Stimulated activated CD8-positive, alpha-beta memory T cell treated with anti-CD3 and anti-CD28 coated beads, Interleukin-12 subunit alpha, Interleukin-12 subunit beta, amount 100 ng/mL, for 24 hours (primary cell): ENCODE measurements around the gene SHANK3.

Experiments
- DNase-seq: peaks from one replicate; pipeline ENCODE4 v3.0.0-alpha.2; 2020; ENCODE audit errors: extremely low read depth

Gene SHANK3

DNA sequence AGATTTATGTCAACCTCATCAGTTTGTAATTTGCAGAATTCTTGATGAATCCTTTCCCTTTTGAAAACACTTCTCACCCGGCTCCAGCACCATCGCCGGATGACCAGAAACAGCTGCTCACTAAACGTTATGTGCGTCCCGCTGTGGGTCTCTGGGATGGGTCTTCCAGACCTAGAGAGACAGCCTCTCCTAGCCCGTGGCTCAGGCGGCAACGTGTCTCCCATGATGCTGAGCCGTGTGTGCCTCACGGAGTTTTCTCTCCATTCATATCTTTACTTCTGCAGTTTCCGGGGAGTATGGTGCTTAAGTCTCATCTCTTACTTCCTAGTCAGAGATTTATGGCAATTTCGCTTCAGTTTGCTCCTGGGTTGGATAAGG, 40.4 kb downstream of the SHANK3 start:
- no peak for DNase-seq

DNA sequence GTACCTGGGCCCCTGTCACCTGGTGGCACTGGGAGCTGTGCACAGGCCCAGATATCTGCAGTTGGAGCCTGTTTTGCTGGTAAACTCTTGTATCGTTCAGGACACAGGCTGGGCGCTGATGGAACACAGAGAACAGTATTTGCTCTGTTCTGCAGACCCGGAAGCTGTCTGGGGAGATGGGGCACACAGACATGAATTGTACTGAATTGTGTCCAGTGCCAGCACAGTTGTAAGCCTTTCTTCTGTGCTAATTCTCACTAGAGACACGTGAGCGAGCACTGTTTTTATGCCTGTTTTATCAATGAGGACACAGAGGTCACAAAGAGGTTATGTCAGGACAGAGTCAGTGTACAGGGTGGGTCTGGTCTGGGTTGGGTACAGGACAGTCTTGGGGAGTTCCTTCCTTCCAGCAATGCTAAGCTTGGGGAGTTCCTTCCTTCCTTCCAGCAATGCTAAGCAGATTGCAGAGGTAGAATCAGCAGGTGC, 41.0 kb downstream of the SHANK3 start:
- DNase-seq, result no peak

DNA sequence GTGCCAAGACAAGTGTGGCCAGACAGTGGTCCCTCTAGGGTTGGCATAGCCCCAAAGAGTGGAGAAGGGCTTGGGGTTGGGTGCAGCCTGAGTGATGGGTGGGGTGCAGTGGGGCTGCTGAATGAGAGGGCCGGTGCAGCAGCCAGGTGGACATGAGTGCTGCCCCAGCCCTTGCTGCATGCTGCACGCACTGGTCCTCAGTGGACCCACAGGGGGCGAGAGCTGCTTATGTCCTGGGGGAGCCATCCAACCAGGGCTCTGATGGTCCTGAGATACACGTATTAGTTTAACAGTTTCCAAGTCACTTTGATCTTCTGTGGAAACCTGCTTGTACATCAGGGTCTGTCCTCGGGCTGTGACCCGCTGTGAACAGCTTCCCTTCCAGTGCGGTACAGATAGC, 41.5 kb downstream of the SHANK3 start:
- DNase-seq, result no peak

DNA sequence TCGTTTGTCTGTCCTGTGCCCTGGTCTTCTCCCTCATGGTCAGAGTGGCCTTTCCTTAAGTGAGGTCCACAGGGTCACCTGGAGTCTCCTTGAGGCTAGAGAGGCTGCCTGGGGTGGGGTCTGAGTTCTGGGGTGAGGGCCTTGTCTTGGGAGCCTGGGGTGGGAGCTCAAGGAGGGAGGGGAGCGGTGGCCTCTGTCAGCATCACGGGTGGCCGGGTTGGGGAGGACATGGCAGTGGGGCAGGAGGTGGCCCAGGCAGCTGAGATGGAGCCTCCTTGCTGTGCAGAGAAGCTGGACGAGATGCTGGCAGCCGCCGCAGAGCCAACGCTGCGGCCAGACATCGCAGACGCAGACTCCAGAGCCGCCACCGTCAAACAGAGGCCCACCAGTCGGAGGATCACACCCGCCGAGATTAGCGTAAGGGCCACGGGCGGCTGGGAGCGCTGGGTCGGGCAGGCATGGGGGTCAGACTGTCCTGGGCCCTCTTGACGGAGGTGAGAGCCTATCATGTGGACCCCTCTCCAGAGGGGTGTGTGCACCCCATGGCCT, 42.1 kb downstream of the SHANK3 start:
- DNase-seq, result no peak

DNA sequence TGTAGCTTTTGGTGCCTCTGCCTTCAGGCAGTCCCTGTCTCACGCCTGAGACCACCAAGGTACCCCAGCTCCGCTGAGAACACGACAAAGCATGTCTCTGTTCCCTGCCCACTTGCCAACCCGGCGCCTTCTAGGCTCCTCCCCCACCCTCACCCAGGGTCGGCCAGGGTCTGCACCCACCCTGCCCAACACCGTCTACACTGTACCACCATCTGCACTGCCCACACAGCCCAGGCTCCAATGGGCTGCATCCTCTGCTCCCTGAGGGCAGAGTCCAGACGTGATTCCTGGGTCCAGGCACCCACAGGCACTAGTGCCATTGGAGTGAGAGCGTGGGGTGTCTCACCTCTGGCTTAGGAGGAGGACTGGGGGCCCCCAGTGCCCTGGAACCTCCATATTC, 42.6 kb downstream of the SHANK3 start:
- no peak for DNase-seq

DNA sequence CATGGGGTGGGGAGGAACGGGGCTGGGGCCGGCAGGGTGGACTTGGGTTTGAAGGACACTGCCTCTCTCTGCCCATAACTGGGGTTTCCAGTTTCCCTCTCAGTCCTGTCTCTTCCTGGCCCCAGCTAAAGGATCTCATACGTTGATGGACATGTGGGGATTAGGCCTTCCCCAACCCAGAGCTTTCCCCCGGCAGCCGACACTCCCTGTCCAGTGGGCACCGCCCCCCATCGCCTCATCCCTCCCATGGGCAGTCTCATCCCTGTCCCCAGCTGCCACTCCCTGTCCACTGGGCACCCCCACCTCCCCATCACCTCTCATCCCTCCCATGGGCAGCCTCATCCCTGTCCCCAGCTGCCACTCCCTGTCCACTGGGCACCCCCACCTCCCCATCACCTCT, 43.2 kb downstream of the SHANK3 start:
- no peak for DNase-seq

DNA sequence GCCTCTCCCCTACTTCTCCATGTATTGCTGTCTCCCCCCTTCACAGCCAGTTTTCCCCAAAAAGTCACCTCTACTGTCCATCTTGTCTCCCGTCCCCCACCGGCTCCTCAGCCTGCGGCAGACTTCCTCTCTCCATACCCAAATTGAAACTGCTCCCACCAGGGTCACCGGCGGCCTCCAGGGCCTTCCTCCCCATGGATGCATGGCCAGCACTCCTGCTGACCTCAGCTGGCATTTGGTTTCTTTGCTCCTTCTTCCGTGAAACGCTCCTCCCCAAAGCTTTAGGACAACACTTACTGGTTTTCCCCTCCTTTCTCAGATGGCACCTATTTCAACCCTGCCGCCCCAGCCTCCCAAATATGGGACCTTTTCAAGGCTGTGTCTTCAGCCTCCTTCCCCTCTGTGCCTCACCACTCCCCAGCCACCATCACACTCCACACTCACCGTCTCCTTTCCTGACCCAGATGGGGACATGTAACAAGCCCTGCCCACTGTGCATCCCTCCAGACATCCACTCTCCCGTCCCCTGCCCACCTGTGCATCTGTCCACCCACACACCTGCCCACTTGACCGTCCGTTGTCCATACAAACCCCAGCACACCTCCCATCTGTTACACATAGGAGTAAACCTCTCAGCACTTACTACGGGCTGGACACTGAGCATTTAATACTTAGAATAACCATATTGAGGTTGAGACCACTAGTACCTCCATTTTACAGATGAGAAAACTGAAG, 43.8 kb downstream of the SHANK3 start:
- DNase-seq, result no peak

DNA sequence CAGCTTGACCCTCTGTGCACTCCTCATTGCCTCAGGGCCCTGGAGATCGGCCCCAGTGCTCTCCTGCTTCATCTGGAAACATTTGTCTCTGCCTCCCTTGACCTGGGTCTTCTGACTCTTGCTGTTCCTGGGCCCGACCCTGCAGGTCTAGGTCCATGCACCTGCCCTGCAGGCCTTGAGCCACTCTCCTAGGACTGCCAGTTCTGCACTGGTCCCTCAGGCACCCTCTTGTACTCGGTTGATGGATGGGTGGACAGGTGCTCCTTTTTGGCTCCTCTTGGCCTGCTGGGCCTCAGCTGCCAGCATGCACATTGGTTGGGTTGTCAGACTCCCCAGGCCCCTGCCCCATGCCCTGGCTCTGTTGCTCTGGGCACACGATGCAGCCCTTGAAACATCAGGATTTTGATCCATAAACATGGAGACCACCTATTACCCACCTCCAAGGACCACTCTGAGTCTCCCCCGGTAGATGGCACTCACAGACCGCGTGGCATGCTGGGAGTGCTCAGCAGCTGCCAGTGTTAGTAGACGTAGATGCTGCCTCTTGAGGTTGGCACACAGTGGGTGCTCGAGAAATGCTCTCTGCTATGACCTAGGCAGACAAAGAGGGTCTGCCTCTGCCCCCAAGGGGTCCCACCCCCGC, 45.2 kb downstream of the SHANK3 start:
- no peak for DNase-seq

DNA sequence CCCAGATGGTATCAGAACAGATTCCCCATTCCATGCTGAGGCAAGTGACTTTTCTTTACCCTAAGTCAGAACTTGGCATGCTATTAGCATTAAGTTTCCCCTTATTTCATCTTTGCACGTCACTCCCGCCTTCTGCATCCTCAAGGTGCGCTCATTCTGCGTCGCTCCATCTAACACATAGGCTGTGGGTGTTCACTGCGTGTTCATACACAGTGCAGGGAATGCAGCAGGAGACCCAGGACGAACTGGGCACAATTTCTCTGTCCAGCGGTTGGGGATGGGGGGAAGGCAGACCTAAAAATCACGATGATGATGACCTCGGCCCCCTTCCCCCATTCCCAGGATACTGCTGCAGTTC, 45.7 kb downstream of the SHANK3 start:
- no peak for DNase-seq

DNA sequence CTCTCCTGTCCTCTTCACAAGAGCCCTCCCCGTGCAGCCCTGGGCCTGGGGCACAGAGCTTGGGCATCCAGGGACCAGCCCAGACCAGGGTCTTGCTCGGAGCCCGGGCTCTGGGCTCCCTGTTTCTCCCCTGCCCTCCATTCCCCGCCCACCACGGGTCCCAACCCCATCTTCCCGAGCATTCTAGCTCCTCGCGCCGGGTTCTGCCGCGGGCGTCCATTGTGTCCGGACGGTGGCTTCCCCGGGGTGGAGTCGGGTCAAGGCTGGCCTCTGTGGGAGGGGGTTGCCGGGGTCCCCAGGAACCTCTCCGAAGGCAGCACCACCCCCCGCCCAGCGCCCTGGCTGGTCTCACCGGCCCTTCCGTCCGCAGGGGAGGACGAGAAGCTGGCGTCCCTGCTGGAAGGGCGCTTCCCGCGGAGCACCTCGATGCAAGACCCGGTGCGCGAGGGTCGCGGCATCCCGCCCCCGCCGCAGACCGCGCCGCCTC, 47.2 kb downstream of the SHANK3 start:
- DNase-seq, result no peak

DNA sequence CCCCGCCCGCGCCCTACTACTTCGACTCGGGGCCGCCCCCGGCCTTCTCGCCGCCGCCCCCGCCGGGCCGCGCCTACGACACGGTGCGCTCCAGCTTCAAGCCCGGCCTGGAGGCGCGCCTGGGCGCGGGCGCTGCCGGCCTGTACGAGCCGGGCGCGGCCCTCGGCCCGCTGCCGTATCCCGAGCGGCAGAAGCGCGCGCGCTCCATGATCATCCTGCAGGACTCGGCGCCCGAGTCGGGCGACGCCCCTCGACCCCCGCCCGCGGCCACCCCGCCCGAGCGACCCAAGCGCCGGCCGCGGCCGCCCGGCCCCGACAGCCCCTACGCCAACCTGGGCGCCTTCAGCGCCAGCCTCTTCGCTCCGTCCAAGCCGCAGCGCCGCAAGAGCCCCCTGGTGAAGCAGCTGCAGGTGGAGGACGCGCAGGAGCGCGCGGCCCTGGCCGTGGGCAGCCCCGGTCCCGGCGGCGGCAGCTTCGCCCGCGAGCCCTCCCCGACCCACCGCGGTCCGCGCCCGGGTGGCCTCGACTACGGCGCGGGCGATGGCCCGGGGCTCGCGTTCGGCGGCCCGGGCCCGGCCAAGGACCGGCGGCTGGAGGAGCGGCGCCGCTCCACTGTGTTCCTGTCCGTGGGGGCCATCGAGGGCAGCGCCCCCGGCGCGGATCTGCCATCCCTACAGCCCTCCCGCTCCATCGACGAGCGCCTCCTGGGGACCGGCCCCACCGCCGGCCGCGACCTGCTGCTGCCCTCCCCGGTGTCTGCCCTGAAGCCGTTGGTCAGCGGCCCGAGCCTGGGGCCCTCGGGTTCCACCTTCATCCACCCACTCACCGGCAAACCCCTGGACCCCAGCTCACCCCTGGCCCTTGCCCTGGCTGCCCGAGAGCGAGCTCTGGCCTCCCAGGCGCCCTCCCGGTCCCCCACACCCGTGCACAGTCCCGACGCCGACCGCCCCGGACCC, 48.0 kb downstream of the SHANK3 start:
- DNase-seq, result no peak

DNA sequence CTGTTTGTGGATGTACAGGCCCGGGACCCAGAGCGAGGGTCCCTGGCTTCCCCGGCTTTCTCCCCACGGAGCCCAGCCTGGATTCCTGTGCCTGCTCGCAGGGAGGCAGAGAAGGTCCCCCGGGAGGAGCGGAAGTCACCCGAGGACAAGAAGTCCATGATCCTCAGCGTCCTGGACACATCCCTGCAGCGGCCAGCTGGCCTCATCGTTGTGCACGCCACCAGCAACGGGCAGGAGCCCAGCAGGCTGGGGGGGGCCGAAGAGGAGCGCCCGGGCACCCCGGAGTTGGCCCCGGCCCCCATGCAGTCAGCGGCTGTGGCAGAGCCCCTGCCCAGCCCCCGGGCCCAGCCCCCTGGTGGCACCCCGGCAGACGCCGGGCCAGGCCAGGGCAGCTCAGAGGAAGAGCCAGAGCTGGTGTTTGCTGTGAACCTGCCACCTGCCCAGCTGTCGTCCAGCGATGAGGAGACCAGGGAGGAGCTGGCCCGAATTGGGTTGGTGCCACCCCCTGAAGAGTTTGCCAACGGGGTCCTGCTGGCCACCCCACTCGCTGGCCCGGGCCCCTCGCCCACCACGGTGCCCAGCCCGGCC, 48.7 kb downstream of the SHANK3 start:
- no peak for DNase-seq

DNA sequence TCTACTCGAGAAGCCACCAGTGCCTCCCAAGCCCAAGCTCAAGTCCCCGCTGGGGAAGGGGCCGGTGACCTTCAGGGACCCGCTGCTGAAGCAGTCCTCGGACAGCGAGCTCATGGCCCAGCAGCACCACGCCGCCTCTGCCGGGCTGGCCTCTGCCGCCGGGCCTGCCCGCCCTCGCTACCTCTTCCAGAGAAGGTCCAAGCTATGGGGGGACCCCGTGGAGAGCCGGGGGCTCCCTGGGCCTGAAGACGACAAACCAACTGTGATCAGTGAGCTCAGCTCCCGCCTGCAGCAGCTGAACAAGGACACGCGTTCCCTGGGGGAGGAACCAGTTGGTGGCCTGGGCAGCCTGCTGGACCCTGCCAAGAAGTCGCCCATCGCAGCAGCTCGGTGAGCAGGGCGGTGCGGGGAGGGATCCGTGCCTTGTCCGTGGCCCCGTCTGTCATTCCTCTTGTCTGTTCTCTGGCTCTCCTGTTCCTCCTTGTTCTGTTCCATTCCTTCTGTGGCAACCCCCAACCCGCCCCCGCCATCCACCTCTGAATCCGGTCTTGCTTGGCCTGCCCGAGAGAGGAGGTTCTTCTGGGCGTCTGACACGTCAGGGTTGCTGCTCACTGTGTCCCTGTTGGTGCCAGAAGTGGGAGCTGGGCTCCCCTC, 49.6 kb downstream of the SHANK3 start:
- no peak for DNase-seq
